PC-3 (cell line): ENCODE data around the gene UCKL1. TPM values are rescaled to one million over a fixed set of nuclear protein-coding genes. Genes with fewer than 3 reads are reported as not detected.
"Not testable (repeated sequence)": the region's sequence is repeated elsewhere in the genome, so short reads cannot be mapped to it uniquely, and the experiment has no call there.

Experiments used
- ATAC-seq: fragments of 200-7000 bp; cut with Tn5 transposase; 2 replicates; pipeline ENCODE4 v1.9.1; 2020; ENCODE audit warnings: mild to moderate bottlenecking, moderate library complexity
- BruUV-seq: library from RNA; stranded (reverse); fragments of 400-500 nt; replicated peaks from 2 replicates; lab custom pipeline; 2021; lab: Mats Ljungman, UMichigan
- CTCF ChIA-PET: fragments of 300-600 bp; sonication (Branson Sonifier 250); formaldehyde crosslinking; loops from one replicate; lab custom pipeline; 2022; ENCODE audit warnings: antibody characterized with exemption; lab: Charles Lee
- POLR2A ChIA-PET: fragments of 300-600 bp; sonication (Branson Sonifier 250); formaldehyde crosslinking; loops from one replicate; lab custom pipeline; 2022; ENCODE audit warnings: antibody characterized with exemption; ENCODE audit not compliant: unreplicated experiment; lab: Charles Lee
- DNase-seq: peaks from one replicate; pipeline ENCODE4 v3.0.0-alpha.2; 2015
- H2AFZ ChIP-seq: fragments of 300-600 bp; sonication (generic); 2 replicates; pipeline ENCODE4 v1.6.0; 2016; ENCODE audit warnings: antibody characterized with exemption, low read length
- H3F3A ChIP-seq: fragments of 300-600 bp; sonication (generic); one replicate; pipeline ENCODE4 v1.6.0; 2017; ENCODE audit warnings: antibody characterized with exemption, low read length, control low read depth, mild to moderate bottlenecking; ENCODE audit not compliant: unreplicated experiment
- H3K27ac ChIP-seq: fragments of 300-600 bp; sonication (generic); 2 replicates; pipeline ENCODE4 v1.5.1; 2016; ENCODE audit warnings: mild to moderate bottlenecking, low read length
- H3K27me3 ChIP-seq: fragments of 300-600 bp; sonication (generic); 2 replicates; pipeline ENCODE4 v1.6.1; 2016; ENCODE audit warnings: low read length, mixed read lengths
- H3K36me3 ChIP-seq: fragments of 300-600 bp; sonication (generic); 2 replicates; pipeline ENCODE4 v1.6.1; 2016; ENCODE audit warnings: low read depth, mixed run types, low read length, mixed read lengths
- H3K4me1 ChIP-seq: fragments of 300-600 bp; sonication (generic); 2 replicates; pipeline ENCODE4 v1.5.1; 2016; ENCODE audit warnings: low read length; ENCODE audit not compliant: insufficient read depth
- H3K4me2 ChIP-seq: fragments of 300-600 bp; sonication (generic); 2 replicates; pipeline ENCODE4 v1.6.0; 2016; ENCODE audit warnings: low read length
- H3K4me3 ChIP-seq: fragments of 300-600 bp; sonication (generic); 2 replicates; pipeline ENCODE4 v1.5.1; 2016; ENCODE audit warnings: mild to moderate bottlenecking, low read length, mixed read lengths
- H3K79me2 ChIP-seq: fragments of 300-600 bp; sonication (generic); 2 replicates; pipeline ENCODE4 v1.6.1; 2017; ENCODE audit warnings: low read length, mixed read lengths
- H3K9ac ChIP-seq: fragments of 300-600 bp; sonication (generic); 2 replicates; pipeline ENCODE4 v1.6.0; 2016; ENCODE audit warnings: mild to moderate bottlenecking, low read length
- H3K9me2 ChIP-seq: fragments of 300-600 bp; sonication (generic); replicated peaks from 2 replicates; pipeline ENCODE4 v1.6.1; 2016; ENCODE audit warnings: mixed run types, low read length, mixed read lengths
- H3K9me3 ChIP-seq: fragments of 300-600 bp; sonication (generic); 2 replicates; pipeline ENCODE4 v1.6.1; 2016; ENCODE audit warnings: low read length, mixed read lengths
- H4K20me1 ChIP-seq: fragments of 300-600 bp; sonication (generic); 2 replicates; pipeline ENCODE4 v1.6.1; 2016; ENCODE audit warnings: low read length, mixed read lengths
- CTCF ChIP-seq: fragments of 300-600 bp; sonication (generic); conservative IDR thresholded peaks from 2 replicates; pipeline ENCODE4 v1.5.1; 2017; ENCODE audit warnings: antibody characterized with exemption, low read depth, mild to moderate bottlenecking, low read length
- EZH2 ChIP-seq: fragments of 300-600 bp; sonication (generic); IDR thresholded peaks from one replicate; pipeline ENCODE4 v1.6.1; 2017; ENCODE audit warnings: antibody characterized with exemption, mild to moderate bottlenecking, low read length; ENCODE audit not compliant: unreplicated experiment
- EZH2phosphoT487 ChIP-seq: fragments of 300-600 bp; sonication (generic); IDR thresholded peaks from 2 replicates; pipeline ENCODE4 v1.6.1; 2018; ENCODE audit warnings: mild to moderate bottlenecking, antibody characterized with exemption, low read length, borderline replicate concordance
- intact Hi-C: fragments of 100-400 bp; cut with micrococcal nuclease; formaldehyde crosslinking; loops from 2 replicates; pipeline ENCODE4 v1.9.0; 2023
- total RNA-seq: library from RNA; depleted of rRNA; stranded (reverse); fragments of >200 nt; gene quantifications from 2 replicates; pipeline ENCODE4 v1.2.3, GENCODE V29; 2014

The UCKL1 gene
- total RNA-seq, 1 experiment from 2014 or later: 37.2 TPM

GRCh38 chr20:63972312-63973159 is 16.3 kb upstream of the UCKL1 start:
- Histone ChIP-seq H3K27ac (no peak overlapping the region), H3K9me3 (no peaks in the 10 kb centered on the region), H3K79me2 (peaks cover 15% of the 10 kb centered on the region), H3K9me2 (no peaks in the 10 kb centered on the region), H4K20me1 (no peaks in the 10 kb centered on the region), H3K9ac (no peak overlapping the region), H3K4me3 (no peak overlapping the region), H3K4me2 (no peak overlapping the region), H3K4me1 (peaks cover 6% of the 10 kb centered on the region; the same call in 1 of the 2 replicates), H3K36me3 (no peaks in the 10 kb centered on the region), H2AFZ (no peak overlapping the region), H3K27me3 (no peaks in the 10 kb centered on the region), H3F3A (no peaks in the 10 kb centered on the region)
- ChIA-PET CTCF (no interaction called here), POLR2A (no interaction called here)
- no peak for ATAC-seq
- no peak for TF ChIP-seq CTCF
- no peak for TF ChIP-seq EZH2phosphoT487
- TF ChIP-seq EZH2: no peak
- intact Hi-C loops: loop anchor here (1.0 to 5.0 kb wide), 2 partner anchors 61 to 100 kb away; no protein-coding TSS in a partner anchor
- BruUV-seq: no TSS peak
- DNase-seq: no peak

- H3K4me1 ChIP-seq, H2AFZ ChIP-seq, H3K27me3 ChIP-seq, H3K27ac ChIP-seq, H3K9me3 ChIP-seq, H3F3A ChIP-seq, CTCF ChIA-PET, H3K4me2 ChIP-seq, DNase-seq, H3K36me3 ChIP-seq, H3K9me2 ChIP-seq, H3K4me3 ChIP-seq, BruUV-seq, H3K9ac ChIP-seq, ATAC-seq, POLR2A ChIA-PET, H4K20me1 ChIP-seq: not testable (repeated sequence)
- intact Hi-C loops: loop anchor here (5.0 kb wide), 1 partner anchor 100 kb away; no protein-coding TSS in a partner anchor
- H3K79me2 ChIP-seq: peaks cover 15% of the 10 kb centered on the region
Observed at GRCh38 chr20:63971960-63972311, 15.7 kb upstream of the UCKL1 start.

GRCh38 chr20:63970714-63971431 is 14.7 kb upstream of the UCKL1 start:
- ChIA-PET CTCF (no interaction called here), POLR2A (no interaction called here)
- H3K9me2 ChIP-seq: no peaks in the 10 kb centered on the region
- intact Hi-C loops: loop anchor here (5.0 kb wide), 1 partner anchor 99 kb away; no protein-coding TSS in a partner anchor
- no peaks in the 10 kb centered on the region for H3K36me3 ChIP-seq
- ATAC-seq (no peak), DNase-seq (no peak)
- no peak overlapping the region for H3K4me3 ChIP-seq
- H3F3A ChIP-seq: no peaks in the 10 kb centered on the region
- no peak overlapping the region for H3K27ac ChIP-seq
- H3K9me3 ChIP-seq: no peaks in the 10 kb centered on the region
- H4K20me1 ChIP-seq: no peaks in the 10 kb centered on the region
- H3K4me2 ChIP-seq: no peak overlapping the region
- BruUV-seq: no TSS peak
- H2AFZ ChIP-seq: no peak overlapping the region
- H3K4me1 ChIP-seq: peaks cover 5% of the 10 kb centered on the region; the same call in 1 of the 2 replicates
- no peaks in the 10 kb centered on the region for H3K27me3 ChIP-seq
- peaks cover 15% of the 10 kb centered on the region for H3K79me2 ChIP-seq
- H3K9ac ChIP-seq: no peak overlapping the region
- TF ChIP-seq CTCF (no peak), EZH2phosphoT487 (no peak), EZH2 (no peak)
